NCI-H510A treated with DMSO at 0.1 percent for 48 hours (cell line): ENCODE measurements around the gene PI4KB.
A peak's percentile ranks its signal among the peaks of the same experiment; 100 is the strongest.

Experiments
- DNase-seq: peaks from one replicate; lab custom pipeline; 2025; lab: John Stamatoyannopoulos, UW

The PI4KB gene

GRCh38 chr1:151311589-151312331 lies 15.5 kb downstream of the PI4KB start:
- no peak for DNase-seq

- DNase-seq, result no peak
These were observed 16.2 kb downstream of the PI4KB start for GRCh38 chr1:151311011-151311410.

GRCh38 chr1:151309811-151310323 lies 17.3 kb downstream of the PI4KB start:
- no peak for DNase-seq

GRCh38 chr1:151294742-151295462 lies 32.3 kb downstream of the PI4KB start:
- DNase-seq, result no peak

- DNase-seq, result no peak
These were observed 34.1 kb downstream of the PI4KB start for GRCh38 chr1:151293093-151293492.

GRCh38 chr1:151292207-151293030 lies 34.8 kb downstream of the PI4KB start:
- no peak for DNase-seq

- no peak for DNase-seq
These were observed 36.4 kb downstream of the PI4KB start for GRCh38 chr1:151290709-151291303.

GRCh38 chr1:151289991-151290708 lies 37.1 kb downstream of the PI4KB start:
- no peak for DNase-seq

- DNase-seq, result no peak
These were observed 37.9 kb downstream of the PI4KB start for GRCh38 chr1:151289080-151289935.

GRCh38 chr1:151288502-151288901 lies 38.7 kb downstream of the PI4KB start:
- no peak for DNase-seq

GRCh38 chr1:151287767-151288500 lies 39.3 kb downstream of the PI4KB start:
- no peak for DNase-seq

GRCh38 chr1:151287341-151287699 lies 39.9 kb downstream of the PI4KB start:
- DNase-seq, result no peak

- DNase-seq, result no peak
These were observed 40.4 kb downstream of the PI4KB start for GRCh38 chr1:151286619-151287340.

- peak; percentile 4 for DNase-seq
These were observed 43.1 kb downstream of the PI4KB start for GRCh38 chr1:151284013-151284577.

GRCh38 chr1:151282883-151283725 lies 44.1 kb downstream of the PI4KB start:
- peak; percentile 46 for DNase-seq

- peak; percentile 98 for DNase-seq
These were observed 45.0 kb downstream of the PI4KB start, which contains the start of gene ZNF687 for GRCh38 chr1:151281969-151282882. Gene ZNF687, plus strand, starts transcription at chr1:151282299. Its CDS starts 3,993 bp downstream, at chr1:151286292.
